ENCODE data around the gene TLR9.
"Not testable (repeated sequence)": the region's sequence is repeated elsewhere in the genome, so short reads cannot be mapped to it uniquely, and the experiment has no call there.

Gene TLR9, protein sequence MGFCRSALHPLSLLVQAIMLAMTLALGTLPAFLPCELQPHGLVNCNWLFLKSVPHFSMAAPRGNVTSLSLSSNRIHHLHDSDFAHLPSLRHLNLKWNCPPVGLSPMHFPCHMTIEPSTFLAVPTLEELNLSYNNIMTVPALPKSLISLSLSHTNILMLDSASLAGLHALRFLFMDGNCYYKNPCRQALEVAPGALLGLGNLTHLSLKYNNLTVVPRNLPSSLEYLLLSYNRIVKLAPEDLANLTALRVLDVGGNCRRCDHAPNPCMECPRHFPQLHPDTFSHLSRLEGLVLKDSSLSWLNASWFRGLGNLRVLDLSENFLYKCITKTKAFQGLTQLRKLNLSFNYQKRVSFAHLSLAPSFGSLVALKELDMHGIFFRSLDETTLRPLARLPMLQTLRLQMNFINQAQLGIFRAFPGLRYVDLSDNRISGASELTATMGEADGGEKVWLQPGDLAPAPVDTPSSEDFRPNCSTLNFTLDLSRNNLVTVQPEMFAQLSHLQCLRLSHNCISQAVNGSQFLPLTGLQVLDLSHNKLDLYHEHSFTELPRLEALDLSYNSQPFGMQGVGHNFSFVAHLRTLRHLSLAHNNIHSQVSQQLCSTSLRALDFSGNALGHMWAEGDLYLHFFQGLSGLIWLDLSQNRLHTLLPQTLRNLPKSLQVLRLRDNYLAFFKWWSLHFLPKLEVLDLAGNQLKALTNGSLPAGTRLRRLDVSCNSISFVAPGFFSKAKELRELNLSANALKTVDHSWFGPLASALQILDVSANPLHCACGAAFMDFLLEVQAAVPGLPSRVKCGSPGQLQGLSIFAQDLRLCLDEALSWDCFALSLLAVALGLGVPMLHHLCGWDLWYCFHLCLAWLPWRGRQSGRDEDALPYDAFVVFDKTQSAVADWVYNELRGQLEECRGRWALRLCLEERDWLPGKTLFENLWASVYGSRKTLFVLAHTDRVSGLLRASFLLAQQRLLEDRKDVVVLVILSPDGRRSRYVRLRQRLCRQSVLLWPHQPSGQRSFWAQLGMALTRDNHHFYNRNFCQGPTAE

DNA sequence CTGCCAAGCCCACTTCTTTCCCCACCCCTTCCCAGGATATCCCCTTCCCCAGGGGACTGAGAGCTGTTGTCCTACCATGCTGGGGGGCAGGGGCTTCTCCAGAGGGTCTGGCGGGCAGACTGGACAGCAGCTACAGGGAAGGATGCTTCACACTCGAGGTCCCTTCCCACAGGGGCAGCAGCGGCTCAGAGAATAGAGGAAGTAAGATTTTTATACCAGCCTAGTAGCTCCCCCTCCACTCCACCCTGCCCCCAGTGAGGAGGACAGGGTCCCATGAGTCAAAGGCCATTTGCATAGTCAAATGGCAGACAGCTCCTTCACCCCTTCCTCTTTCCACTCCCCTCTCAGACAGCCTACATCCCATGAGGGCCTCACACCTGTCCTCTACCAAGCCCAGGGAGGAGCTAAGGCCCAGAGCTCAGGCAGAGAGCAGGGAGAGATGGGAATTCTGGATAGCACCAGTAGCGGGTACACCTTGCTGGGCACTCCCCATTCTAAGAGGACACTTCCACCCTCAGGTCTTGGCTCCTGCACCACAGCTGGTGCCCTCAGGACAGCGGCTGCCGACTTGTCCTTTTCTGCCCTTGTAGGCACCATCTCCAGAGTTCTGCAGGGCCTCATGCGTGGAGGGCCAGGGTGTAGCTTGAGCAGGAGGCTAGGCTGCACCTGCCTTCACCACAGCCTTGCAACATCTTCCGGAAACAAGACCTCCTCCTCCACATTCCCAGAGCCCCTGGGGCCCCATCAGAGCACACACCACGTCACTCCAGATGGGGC, at the start of gene TLR9:
Gene TLR9, minus strand, starts transcription at position 194 of the 777 bp plus-strand sequence. Its CDS starts 116 bp downstream, at position 78.
- H3K4me3 ChIP-seq (ENCODE audit: low read depth, low read length) = no peak within 1 kb of the TSS
- no peak for DNase-seq (ENCODE audit: low read depth)

DNA sequence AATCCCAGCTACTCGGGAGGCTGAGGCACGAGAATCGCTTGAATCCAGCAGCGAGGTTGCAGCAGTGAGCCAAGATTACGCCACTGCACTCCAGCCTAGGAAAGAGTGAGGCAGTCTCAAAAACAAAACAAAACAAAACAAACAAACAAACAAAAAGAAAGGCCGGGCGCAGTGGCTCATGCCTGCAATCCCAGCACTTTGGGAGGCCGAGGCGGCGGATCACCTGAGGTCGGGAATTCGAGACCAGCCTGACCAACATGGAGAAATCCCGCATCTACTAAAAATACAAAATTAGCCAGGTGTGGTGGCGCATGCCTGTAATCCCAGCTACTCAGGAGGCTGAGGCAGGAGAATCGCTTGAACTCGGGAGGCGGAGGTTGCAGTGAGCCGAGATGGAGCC, 49.3 kb upstream of the TLR9 start:
- H3K4me3 ChIP-seq (ENCODE audit: low read depth, low read length); DNase-seq (ENCODE audit: low read depth): not testable (repeated sequence)

DNA sequence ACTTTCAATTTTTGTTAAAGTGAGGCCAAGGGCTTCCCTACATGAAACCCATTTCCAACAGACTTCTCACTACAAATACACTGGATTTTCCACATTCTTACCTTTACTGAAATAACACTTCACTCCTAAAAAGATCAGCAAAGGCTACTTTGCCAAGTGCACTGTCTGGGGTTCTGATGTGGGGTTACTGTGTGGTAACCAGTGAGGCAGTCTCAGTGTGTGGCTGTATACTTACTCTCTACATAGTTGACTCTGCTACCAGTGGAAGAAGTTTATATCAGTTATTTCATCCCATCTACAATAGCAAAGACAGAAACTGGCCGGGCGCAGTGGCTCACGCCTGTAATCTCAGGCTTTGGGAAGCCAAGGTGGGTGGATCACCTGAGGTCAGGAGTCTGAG, 47.4 kb upstream of the TLR9 start:
- no peak for DNase-seq (ENCODE audit: low read depth)
- H3K4me3 ChIP-seq (ENCODE audit: low read depth, low read length) = no peak overlapping the region

GRCh38 chr3:52272172-52272571, 46.7 kb upstream of the TLR9 start:
- DNase-seq (ENCODE audit: low read depth); H3K4me3 ChIP-seq (ENCODE audit: low read depth, low read length): not testable (repeated sequence)

- DNase-seq (ENCODE audit: low read depth) = no peak
- H3K4me3 ChIP-seq (ENCODE audit: low read depth, low read length) = no peak overlapping the region
Measured at GRCh38 chr3:52270252-52270754, 44.9 kb upstream of the TLR9 start.

DNA sequence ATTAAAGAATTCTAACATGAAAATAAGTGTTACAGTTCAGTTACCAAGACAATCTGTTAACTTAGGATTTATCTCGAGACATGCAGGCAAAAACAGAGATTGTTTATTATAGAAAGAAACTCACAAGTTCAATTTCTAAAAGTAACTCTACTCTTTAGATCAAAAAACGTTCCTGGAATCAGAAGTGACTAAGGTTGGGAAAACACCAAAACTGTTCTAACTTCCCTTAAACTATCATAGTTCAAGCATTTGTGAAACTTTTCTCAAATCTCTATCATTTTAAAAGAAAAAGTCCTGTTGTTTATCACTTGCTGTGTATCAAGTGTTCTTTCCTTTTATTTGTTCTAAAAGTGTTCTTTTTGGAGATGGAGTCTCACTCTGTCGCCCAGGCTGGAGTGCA, 44.3 kb upstream of the TLR9 start:
- DNase-seq (ENCODE audit: low read depth) = no peak
- H3K4me3 ChIP-seq (ENCODE audit: low read depth, low read length) = no peak overlapping the region

DNA sequence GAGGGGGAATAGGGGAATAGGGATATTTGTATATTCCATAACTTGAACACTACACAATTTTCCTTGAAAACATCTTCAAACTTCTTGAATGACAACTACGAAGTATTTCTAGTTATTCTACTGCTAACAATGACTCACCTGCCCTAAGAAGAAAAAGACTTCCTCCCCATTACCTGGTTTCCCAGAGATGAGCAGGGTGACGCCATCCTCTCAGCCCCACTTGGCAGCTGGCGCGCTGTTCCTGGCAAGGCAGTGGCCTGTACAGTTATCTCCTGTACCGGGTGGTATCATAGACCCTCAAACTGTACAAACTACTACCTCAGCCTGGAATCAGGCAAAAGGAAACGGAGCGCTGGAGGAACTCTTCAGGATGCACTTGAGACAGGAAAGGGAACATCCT, 42.6 kb upstream of the TLR9 start:
- H3K4me3 ChIP-seq (ENCODE audit: low read depth, low read length) = no peak overlapping the region
- no peak for DNase-seq (ENCODE audit: low read depth)

DNA sequence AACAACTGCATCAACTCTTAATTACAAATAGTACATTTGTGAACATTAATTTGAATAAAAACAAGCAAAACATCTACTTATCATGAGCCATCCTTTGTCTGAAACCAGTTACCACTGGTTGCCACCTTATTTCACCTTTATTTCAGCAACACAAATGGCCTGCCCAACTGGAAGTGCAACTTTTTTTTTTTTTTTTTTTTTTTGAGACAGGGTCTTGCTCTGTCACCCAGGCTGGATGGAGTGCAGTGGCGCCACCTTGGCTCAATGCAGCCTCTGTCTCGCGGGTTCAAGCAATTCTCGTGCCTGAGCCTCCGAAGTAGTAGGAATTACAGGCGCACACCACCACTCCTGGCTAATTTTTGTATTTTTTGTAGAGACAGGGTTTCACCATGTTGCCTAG, 39.9 kb upstream of the TLR9 start:
- no peak for DNase-seq (ENCODE audit: low read depth)

GRCh38 chr3:52262447-52262846, 37.0 kb upstream of the TLR9 start:
- no peak for DNase-seq (ENCODE audit: low read depth)
- H3K4me3 ChIP-seq (ENCODE audit: low read depth, low read length) = no peak overlapping the region

More for the DNA sequence above, 39.9 kb upstream of the TLR9 start:
- no peak overlapping the region for H3K4me3 ChIP-seq (ENCODE audit: low read depth, low read length)

- H3K4me3 ChIP-seq (ENCODE audit: low read depth, low read length) = no peak overlapping the region
- DNase-seq (ENCODE audit: low read depth) = no peak
Measured at GRCh38 chr3:52259448-52259847, 34.0 kb upstream of the TLR9 start.

DNA sequence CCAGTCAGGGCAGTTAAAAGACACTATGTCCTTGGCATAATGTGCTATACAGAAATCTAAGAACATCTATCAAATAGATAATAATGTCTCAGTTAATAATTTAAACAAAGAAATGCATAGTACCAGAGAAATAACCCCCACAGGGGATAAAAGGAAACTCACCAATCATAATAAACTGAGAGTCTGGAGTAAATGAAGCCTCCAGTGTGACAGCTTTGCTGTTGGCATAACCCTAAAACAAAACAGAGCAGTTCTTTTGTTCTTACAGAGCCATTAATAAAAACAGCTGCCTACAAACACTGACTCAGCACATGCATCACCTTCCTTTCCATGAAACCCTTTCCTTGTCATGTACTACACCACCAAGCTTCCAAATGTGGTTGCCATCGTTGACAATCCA, 33.6 kb upstream of the TLR9 start:
- DNase-seq (ENCODE audit: low read depth) = no peak
- H3K4me3 ChIP-seq (ENCODE audit: low read depth, low read length) = no peak overlapping the region

DNA sequence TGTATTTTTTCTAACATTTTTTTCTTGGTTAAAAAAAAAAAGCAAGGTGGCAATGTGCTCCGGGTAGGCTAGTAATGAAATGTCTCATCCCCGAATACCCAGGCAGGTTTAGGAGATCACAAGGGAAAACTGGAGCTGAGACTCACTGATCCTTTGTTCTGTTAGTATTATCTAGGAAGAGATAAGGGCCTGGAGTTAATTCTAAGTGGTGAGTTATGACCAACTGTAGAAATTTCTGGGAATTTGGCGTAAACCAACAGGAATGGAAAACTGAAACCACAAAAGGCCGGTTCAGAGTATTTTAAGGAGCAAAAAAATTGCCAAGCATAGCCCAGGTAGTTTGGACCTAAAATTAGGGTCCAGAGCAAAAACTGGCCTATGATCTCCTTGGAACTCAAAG, 32.5 kb upstream of the TLR9 start:
- no peak overlapping the region for H3K4me3 ChIP-seq (ENCODE audit: low read depth, low read length)
- no peak for DNase-seq (ENCODE audit: low read depth)

DNA sequence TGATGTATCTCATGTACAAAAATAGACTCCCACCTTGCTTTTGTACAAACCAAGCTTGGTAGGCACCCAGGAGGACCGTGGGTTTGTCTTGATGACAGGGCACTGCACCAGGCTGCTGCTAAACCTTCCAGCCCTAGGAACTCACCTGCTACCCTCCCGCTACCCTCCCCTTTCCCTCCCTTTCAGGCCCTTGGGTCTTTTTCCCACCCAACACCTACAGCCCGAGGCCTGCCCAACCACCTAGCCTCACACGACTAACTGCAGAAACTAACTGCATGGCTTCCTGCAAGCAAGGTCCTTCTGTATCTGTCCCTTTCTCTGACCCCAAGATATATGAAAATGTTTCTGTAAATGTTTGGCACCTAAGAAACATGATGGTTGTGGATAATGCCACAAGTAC, 31.2 kb upstream of the TLR9 start:
- H3K4me3 ChIP-seq (ENCODE audit: low read depth, low read length) = no peak overlapping the region
- no peak for DNase-seq (ENCODE audit: low read depth)

DNA sequence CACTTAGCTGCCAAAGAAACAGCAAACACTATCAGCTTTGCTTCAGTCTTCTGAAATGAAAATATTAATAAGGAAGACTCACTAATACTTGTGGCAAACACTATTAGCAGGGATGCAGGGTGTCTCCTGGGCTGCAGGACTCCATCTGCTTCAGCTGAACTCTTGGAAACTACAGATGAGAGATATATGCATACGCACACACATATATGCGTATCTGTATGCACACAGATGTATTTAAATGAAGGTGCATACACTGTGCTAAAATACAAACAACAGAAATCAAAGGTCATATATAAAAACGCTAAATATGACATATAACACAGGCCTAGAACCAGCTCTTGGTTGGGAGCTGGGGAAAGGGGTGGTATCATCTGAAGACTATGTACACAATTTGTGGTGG, 30.7 kb upstream of the TLR9 start:
- DNase-seq (ENCODE audit: low read depth) = no peak
- H3K4me3 ChIP-seq (ENCODE audit: low read depth, low read length) = no peak overlapping the region

DNA sequence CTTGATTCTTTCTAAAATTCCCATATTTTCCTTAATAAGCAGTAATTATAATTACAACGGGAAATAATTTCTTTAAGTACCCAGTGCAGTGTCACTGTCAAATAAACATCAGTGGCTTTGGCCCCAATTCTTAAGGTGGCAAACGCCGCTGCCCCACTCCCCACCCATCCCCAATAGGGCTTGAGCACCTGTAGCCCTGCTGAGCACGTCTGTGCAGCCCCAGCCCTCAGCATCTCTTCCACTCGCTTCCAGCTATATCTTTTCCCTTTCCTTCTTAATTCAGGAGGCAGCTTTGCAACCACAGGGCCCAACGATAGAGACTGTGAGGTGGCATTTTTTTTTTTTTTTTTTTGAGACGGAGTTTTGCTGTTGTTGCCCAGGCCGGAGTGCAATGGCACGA, 29.2 kb upstream of the TLR9 start:
- H3K4me3 ChIP-seq (ENCODE audit: low read depth, low read length) = no peak overlapping the region
- DNase-seq (ENCODE audit: low read depth) = no peak

DNA sequence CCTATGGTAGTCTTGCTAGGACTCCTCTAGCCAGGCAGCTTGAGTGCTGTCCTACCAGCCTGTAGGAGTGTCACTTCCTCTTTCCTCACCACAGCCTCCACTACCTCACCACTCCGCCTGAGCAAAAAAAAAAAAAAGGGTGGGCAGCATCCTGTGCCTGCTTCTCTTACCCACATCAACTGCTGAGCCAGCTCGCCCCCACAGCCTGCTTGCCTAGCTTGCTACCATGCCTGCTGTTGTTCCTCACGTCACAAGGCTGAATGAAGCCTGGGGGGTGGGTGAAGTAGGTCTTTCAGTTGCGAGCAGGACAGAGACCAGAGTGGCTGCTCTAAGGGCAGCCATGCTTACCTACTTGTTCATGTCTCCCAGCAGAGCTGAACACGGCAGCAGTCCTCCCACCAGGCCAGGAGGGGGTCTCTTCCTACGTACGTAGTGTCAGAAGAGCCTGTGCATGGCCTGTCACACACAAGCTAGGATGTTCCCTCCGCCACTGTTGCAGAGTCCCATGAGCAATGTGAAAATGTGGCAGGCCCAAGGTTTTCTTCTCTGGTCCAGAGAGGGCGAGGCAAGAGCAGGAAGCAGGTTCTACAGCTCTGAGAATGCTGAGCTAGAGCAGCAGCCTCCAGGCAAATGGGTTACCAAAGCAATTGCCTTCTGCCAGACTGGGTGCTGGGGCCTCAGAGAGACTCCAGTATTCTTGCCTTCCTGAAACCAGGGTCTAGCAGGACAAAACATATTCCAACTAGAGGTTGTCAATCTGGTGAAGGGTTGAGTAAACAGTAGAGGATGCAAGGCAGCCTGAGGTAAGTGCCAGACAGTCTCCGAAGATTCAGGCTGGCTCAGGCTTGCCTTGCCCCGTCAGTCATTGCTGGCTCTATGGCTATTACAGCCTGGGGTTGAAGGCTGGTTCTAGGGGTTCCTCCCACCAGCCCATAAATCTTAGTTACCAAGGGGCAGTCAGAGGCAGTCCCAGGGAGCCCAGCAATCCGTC, 28.2 kb upstream of the TLR9 start:
- H3K4me3 ChIP-seq (ENCODE audit: low read depth, low read length) = no peak overlapping the region
- no peak for DNase-seq (ENCODE audit: low read depth)

DNA sequence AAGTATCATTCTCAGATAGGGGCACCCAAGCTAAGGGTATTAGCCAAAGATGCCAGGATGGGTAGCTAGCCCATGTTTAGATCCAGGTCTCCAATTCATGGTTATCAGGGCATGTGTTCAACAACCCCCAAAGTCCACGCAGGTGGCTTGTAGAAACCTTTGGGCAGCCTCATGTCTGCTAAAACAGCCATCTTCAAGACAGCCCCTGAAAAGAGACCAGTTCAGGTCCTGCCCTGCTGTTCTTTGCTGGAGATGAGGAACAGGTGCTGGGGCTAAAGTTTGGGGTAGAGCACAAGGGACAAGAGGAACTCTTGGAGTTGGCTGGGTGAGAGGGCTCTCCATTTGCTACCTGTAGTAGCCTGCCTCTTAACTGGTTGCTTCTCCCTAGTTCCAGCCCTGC, 24.7 kb upstream of the TLR9 start:
- H3K4me3 ChIP-seq (ENCODE audit: low read depth, low read length) = no peak overlapping the region
- no peak for DNase-seq (ENCODE audit: low read depth)

DNA sequence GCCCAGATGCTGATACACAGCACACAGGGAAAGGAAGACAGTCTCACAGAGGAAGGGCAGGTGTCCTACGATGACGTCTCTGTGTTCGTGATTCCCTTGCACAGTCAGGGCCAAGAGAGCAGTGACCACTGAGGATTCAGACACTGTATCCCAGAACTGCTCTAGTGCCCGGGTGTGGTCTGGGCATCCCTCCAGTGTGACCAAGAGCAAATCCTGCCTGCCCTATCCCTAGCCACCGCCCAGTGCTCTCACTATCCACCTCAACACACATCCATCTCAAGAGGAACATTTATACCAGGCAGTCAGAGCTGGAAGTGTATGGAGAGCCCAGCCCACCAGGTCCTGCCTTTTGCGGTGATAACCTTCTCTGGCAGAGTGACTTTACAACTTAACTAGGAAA, 24.2 kb upstream of the TLR9 start:
- DNase-seq (ENCODE audit: low read depth) = no peak
- no peak overlapping the region for H3K4me3 ChIP-seq (ENCODE audit: low read depth, low read length)

Data from skeletal muscle cell (primary cell).